Skin of body (tissue), 2 donors: ENCODE measurements around the gene PAPOLA. TPM values are rescaled to one million over a fixed set of nuclear protein-coding genes. Genes with fewer than 3 reads are reported as not detected.
"Not testable (repeated sequence)": the region's sequence is repeated elsewhere in the genome, so short reads cannot be mapped to it uniquely, and the experiment has no call there.

Source experiments
- DNase-seq: peaks from one replicate; lab custom pipeline; 2025; lab: John Stamatoyannopoulos, UW
- total RNA-seq: library from RNA; depleted of rRNA; stranded (reverse); fragments of >200 nt; gene quantifications from one replicate; pipeline ENCODE4 v1.2.3, GENCODE V29; 2014

Gene PAPOLA
- total RNA-seq, 1 donor from 2014 or later: 164 TPM

- DNase-seq: peak; percentile 16
Observed at GRCh38 chr14:96502621-96503305, 581 bp downstream of the PAPOLA start.

GRCh38 chr14:96503306-96503679 lies 1.1 kb downstream of the PAPOLA start:
- no peak for DNase-seq

GRCh38 chr14:96504353-96504752 lies 2.2 kb downstream of the PAPOLA start:
- DNase-seq: not testable (repeated sequence)

- DNase-seq: no peak
Observed at GRCh38 chr14:96507723-96508122, 5.5 kb downstream of the PAPOLA start.

GRCh38 chr14:96508900-96509299 lies 6.7 kb downstream of the PAPOLA start:
- no peak for DNase-seq

- DNase-seq: no peak
Observed at GRCh38 chr14:96509457-96510090, 7.4 kb downstream of the PAPOLA start.

- no peak for DNase-seq
Observed at GRCh38 chr14:96511146-96511545, 9.0 kb downstream of the PAPOLA start.

GRCh38 chr14:96511667-96512066 lies 9.5 kb downstream of the PAPOLA start:
- no peak for DNase-seq

GRCh38 chr14:96512122-96512521 lies 9.9 kb downstream of the PAPOLA start:
- DNase-seq: no peak

- no peak for DNase-seq
Observed at GRCh38 chr14:96512602-96513397, 10.6 kb downstream of the PAPOLA start.

- DNase-seq: no peak
Observed at GRCh38 chr14:96514694-96515093, 12.5 kb downstream of the PAPOLA start.

- DNase-seq: no peak
Observed at GRCh38 chr14:96515731-96516130, 13.5 kb downstream of the PAPOLA start.

GRCh38 chr14:96516351-96516750 lies 14.2 kb downstream of the PAPOLA start:
- no peak for DNase-seq

- DNase-seq: no peak
Observed at GRCh38 chr14:96519970-96520369, 17.8 kb downstream of the PAPOLA start.

- DNase-seq: no peak
Observed at GRCh38 chr14:96525452-96525851, 23.3 kb downstream of the PAPOLA start.

GRCh38 chr14:96532632-96533031 lies 30.4 kb downstream of the PAPOLA start:
- no peak for DNase-seq

GRCh38 chr14:96536807-96537206 lies 34.6 kb downstream of the PAPOLA start:
- no peak for DNase-seq

- no peak for DNase-seq
Observed at GRCh38 chr14:96538097-96538989, 36.2 kb downstream of the PAPOLA start.

GRCh38 chr14:96538990-96539317 lies 36.8 kb downstream of the PAPOLA start:
- no peak for DNase-seq

- DNase-seq: no peak
Observed at GRCh38 chr14:96554315-96554910, 52.2 kb downstream of the PAPOLA start.

- no peak for DNase-seq
Observed at GRCh38 chr14:96559571-96559970, 57.4 kb downstream of the PAPOLA start.
